Urinary bladder (tissue), 4 donors: Measurements from ENCODE around the gene USB1. TPM values are rescaled to one million over a fixed set of nuclear protein-coding genes. Genes with fewer than 3 reads are reported as not detected.
A peak's percentile ranks its signal among the peaks of the same experiment; 100 is the strongest.

Source experiments
- DNase-seq: peaks from one replicate; pipeline ENCODE4 v3.0.0-alpha.2; 2015; ENCODE audit errors: extremely low spot score
- H3K27ac ChIP-seq: one replicate; pipeline ENCODE4 v1.5.1; 2013; ENCODE audit warnings: low read depth, mild to moderate bottlenecking, moderate library complexity
- H3K36me3 ChIP-seq: one replicate; pipeline ENCODE4 v1.6.1; 2013; ENCODE audit warnings: mild to moderate bottlenecking, moderate library complexity; ENCODE audit not compliant: insufficient read depth
- H3K4me1 ChIP-seq: one replicate; pipeline ENCODE4 v1.6.1; 2013; ENCODE audit warnings: mild to moderate bottlenecking, moderate library complexity; ENCODE audit not compliant: insufficient read depth
- H3K4me3 ChIP-seq: one replicate; pipeline ENCODE4 v1.5.1; 2013; ENCODE audit warnings: low read depth, low read length
- WGBS: extraction: QIAGEN DNeasy Blood & Tissue Kit; methylation state at CpG from one replicate; pipeline ENCODE4 v1.1.7; 2013; 5-methylcytosine and 5-hydroxymethylcytosine counted together
- polyA plus RNA-seq: library from polyadenylated mRNA; stranded (reverse); fragments of 200-250 nt; gene quantifications from one replicate; pipeline ENCODE4 v1.2.3, GENCODE V29; 2013
- total RNA-seq: library from RNA; depleted of rRNA; stranded (reverse); fragments of >200 nt; gene quantifications from one replicate; pipeline ENCODE4 v1.2.3, GENCODE V29; 2014
- donor health status: healthy with polysubstance abuse.
- donor health status: healthy.

Gene USB1, protein sequence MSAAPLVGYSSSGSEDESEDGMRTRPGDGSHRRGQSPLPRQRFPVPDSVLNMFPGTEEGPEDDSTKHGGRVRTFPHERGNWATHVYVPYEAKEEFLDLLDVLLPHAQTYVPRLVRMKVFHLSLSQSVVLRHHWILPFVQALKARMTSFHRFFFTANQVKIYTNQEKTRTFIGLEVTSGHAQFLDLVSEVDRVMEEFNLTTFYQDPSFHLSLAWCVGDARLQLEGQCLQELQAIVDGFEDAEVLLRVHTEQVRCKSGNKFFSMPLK
- 7.6 TPM for total RNA-seq
- 55.3 TPM for polyA plus RNA-seq

DNA sequence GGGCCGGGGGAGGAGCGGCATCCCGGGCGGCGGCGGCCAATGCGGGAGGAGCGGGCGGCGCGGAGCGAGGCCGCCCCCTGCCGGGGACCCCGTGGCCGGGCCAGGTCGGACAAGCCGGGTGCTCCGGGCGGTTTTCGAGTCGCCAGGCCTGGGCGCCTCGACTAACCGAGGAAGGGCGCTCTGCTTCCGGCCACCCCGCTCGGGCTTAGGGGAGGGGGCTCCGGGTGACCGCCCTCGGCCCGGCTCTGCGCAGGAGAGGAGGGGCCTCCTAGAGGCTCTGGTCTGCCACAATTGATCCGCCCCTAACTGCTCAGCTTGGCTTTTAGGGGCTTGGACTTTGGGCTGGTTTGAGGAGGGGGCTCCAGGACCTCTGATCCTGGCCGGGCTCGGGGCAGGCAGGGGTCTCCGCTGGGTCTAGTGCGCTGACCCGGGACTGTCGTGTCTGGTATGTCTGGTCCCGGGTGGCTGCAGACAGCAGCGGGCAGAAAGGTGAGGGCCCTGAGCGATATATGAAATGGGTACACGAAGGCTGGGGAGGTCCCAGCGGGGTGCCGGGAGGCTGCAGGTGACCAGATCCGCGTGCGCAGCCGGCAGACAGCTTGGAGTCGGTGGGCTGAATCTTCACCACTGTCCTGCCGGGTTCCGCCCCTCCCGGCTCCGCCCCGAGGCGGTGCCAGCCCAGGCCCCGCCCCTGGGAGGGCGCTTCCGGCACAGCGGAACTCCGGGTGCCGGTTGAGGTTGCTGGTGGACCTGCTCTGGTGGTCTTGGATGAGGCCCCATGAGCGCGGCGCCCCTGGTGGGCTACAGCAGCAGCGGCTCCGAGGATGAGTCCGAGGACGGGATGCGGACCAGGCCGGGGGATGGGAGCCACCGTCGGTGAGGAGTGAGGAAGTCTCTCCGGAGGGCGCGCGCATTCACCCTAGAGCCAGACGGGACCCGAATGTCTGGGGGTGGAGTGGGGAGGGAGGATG, at the start of gene USB1:
Gene USB1, plus strand, starts transcription at position 702 of the 971 bp plus-strand sequence. Its CDS starts 77 bp downstream, at position 779.
- under 1% methylated on average over 79 of the region's 81 CpGs for WGBS

DNA sequence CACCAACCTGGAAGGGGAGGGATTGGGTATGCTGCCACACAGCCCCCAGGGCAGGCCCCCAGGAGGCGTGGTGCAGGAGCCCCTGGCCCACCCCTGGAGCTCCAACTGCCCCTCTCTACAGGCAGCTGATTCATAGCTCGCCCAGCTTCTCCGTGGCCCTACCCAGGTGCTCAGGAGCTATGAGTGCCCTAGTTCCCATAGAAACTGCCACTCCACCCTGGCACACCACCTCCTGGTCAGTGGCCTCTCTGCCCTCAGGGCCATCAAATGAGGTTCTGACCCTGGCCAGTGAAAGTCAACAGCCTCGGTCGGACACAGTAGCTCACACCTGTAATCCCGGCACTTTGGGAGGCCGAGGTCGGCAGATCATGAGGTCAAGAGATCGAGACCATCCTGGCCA, 48.3 kb upstream of the USB1 start:
- H3K27ac ChIP-seq, result no peak overlapping the region
- no peaks in the 10 kb centered on the region for H3K36me3 ChIP-seq
- no peak for DNase-seq
- no peak overlapping the region for H3K4me3 ChIP-seq
- H3K4me1 ChIP-seq, result no peaks in the 10 kb centered on the region
- WGBS, result 91% methylated on average over 9 of the region's 9 CpGs

More for the DNA sequence above, at the start of gene USB1:
- H3K4me3 ChIP-seq, result peak within 1 kb of the TSS; percentile 75
- no peaks in the 10 kb centered on the region for H3K36me3 ChIP-seq
- H3K4me1 ChIP-seq, result no peaks in the 10 kb centered on the region
- no peak for DNase-seq
- peak within 1 kb of the TSS; percentile 85 for H3K27ac ChIP-seq

DNA sequence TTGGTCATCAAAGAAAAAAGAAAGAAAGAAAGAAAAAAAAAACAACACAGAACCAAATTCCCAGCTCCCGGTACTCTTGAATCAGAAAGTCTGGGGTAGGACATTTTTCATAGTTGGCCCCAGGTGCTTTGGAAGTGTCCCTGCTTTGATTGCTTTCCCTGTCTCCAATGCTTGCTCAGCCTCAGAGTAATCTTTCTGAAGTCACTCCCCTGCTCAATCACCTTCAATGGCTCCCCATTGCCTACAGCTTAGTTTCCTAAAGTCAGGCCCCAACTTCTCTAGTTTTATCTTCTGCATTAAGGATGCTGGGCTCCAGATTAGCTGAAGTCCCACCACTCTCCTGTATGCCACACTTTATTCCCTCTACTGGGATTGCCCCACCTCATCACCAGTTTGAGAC, 47.4 kb upstream of the USB1 start:
- no peaks in the 10 kb centered on the region for H3K36me3 ChIP-seq
- WGBS, result 94% methylated on average over 1 of the region's 1 CpG

DNA sequence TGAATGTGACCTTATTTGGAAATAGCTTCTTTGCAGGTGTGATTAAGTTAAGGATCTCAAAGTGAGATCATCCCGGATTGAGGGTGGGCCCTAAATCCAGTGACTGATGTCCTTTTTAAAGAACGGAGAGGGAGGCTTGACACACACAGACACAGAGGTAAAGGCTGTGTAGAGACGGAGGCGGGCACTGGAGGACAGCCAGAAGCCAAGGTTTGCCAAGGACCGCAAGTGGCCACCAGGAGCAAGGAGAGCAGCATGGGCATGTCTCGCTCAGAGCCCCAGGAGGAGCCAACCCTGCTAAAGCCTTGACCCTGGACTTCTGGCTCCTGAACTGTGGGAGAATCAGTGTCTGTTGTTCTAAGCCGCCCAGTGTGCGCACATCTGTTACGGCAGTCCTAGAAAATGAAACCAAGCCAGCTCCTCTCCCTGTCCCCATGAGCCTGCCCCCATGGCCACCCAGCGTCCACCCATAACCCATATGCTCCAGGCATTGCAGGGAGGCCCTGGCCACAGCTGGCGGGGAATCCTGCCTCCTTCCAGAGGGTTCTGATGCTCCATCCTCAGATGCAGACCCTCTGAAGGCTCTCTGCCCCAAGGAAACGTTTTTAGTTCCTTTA, 45.5 kb upstream of the USB1 start:
- Histone ChIP-seq H3K27ac (no peak overlapping the region), H3K36me3 (no peaks in the 10 kb centered on the region), H3K4me1 (no peaks in the 10 kb centered on the region), H3K4me3 (no peak overlapping the region)
- DNase-seq, result no peak
- 77% methylated on average over 12 of the region's 12 CpGs for WGBS

More for the DNA sequence above, 47.4 kb upstream of the USB1 start:
- Histone ChIP-seq H3K4me1 (no peaks in the 10 kb centered on the region), H3K4me3 (no peak overlapping the region), H3K27ac (no peak overlapping the region)
- no peak for DNase-seq

DNA sequence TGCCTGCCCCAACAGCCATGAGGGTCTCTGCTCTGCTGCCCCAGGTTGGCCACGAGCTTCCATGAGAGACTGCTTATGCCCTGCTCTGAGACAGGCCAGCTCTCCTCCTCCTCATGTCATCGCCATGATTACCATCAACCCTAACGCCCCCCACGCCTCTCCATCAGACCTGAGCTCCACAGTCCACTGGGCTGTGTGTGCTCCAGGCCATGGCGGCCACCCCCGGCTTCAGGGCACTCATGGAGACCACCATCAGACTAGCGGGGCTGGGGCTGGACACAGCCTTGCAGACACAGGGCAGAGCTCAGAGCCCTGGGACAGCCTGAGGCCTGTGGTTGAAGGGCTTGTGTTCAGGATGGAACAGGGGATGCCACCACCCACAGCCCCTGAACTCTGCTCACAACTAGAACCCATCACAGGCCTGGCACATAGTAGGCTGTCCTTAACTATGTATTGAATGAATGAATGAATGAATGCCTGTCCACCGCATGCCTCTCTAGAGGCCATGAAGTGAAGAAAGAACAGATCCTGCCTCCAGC, 44.9 kb upstream of the USB1 start:
- Histone ChIP-seq H3K4me3 (no peak overlapping the region), H3K4me1 (no peaks in the 10 kb centered on the region), H3K36me3 (no peaks in the 10 kb centered on the region), H3K27ac (no peak overlapping the region)
- WGBS, result 81% methylated on average over 8 of the region's 8 CpGs
- no peak for DNase-seq

DNA sequence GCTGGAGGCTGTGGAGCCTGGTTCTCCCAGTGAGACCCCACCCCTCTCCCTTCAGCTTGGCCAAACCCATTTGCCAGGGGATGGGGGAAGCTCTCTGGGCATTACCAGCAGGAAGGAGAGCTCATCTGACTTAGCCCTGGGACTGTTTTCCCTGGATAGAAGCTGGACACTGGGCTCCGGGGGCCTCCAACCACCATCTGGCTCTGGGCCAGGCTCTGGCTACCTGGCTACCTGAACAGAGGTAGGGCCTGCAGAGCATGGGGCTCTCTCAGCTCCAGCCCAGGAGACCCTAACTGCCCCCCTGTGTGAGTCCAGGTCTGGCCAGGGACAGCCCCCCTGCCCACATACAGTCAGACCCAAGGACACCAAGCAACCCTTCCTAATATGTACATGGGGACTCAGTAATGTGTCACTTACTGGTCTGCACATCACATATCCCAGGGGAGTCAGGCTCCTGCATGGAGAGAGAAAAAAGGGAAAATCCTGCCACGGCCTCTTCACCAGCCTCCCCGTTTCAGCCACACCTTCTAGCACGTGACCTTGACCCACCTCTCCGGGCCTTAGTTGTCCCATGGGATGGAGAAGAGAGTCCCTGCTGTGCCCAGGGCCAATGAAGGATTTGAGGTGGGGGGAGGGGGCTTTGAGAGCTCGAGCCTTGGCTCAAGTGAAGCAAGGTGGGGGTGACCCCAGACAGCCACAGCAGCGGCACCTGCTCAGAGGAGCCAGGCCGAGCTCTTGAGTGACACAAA, 44.1 kb upstream of the USB1 start:
- Histone ChIP-seq H3K27ac (no peak overlapping the region), H3K4me1 (no peaks in the 10 kb centered on the region), H3K36me3 (no peaks in the 10 kb centered on the region), H3K4me3 (no peak overlapping the region)
- WGBS, result 79% methylated on average over 8 of the region's 8 CpGs
- DNase-seq, result no peak

DNA sequence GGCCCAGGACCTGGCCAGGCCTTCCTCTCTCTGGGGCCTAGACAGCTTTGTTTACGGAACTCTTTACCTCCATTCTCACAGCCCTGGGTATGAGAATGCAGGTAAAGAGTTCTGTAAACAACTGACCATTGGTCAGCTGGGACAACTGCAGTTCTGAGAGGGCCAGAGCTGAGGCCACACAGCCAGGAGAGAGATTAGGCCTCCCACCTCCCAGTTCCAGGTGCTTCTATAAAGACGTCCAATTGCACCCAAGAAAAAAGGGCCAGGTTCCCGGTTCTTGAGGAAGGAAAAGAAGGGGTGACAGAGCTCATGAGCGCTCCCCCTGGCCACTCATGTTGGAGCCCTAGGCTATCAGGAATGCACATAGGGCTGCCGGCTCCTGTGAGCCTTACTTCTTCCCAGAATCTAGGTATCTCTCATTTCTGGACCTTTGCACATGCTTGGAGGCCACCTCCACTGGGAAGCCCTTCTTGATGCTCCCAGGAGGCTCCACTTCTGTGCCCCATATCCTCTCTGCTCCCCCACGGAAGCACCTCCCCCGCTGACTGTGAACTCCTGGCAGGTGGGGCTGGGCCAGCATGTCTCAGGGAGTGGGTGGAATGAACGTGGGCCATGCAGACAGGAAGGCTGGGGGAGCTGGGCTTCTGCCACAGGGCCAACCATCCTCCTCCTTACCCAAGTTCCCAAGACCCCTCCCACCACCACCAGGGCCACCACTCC, 43.4 kb upstream of the USB1 start:
- Histone ChIP-seq H3K27ac (no peak overlapping the region), H3K4me1 (no peaks in the 10 kb centered on the region), H3K4me3 (no peak overlapping the region), H3K36me3 (no peaks in the 10 kb centered on the region)
- DNase-seq, result no peak
- 80% methylated on average over 8 of the region's 8 CpGs for whole genome bisulfite sequencing

DNA sequence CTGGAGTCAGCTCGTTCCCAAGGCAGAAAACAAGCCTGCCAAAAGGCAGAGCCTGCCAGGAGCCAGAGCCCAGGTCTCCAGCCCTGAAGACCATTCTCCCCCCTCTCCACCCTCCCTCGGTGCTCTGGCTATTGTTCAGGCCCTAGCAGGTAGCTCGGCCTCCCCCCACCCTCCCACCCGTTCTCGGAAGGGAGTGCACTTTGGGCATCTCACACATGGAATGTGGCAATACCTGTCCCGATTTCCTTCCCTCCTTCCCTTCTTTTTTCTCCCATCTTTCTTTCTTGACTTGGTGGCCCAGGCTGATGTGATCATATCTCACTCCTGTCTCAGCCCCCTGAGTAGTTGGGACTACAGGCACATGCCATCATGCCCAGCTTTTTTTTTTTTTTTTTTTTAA, 42.7 kb upstream of the USB1 start:
- 69% methylated on average over 6 of the region's 6 CpGs for WGBS
- DNase-seq, result no peak
- H3K36me3 ChIP-seq, result no peaks in the 10 kb centered on the region
- H3K4me3 ChIP-seq, result no peak overlapping the region
- no peaks in the 10 kb centered on the region for H3K4me1 ChIP-seq
- no peak overlapping the region for H3K27ac ChIP-seq

DNA sequence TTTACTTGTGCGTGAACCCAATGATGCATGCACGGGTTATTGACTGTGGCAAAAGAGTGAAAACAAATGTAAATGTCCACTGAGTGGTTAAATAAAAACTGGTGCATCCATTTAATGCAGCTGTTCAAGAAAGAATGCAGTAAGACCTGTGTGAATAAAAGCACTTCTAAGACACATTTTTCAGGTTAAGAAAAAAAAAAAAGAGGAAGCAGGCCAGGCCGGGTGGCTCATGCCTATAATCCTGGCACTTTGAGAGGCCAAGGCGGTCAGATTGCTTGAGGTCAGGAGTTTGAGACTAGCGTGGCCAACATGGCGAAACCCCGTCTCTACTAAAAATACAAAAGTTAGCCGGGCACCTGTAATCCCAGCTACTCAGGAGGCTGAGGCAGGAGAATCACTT, 42.1 kb upstream of the USB1 start:
- 82% methylated on average over 8 of the region's 8 CpGs for WGBS
- no peaks in the 10 kb centered on the region for H3K36me3 ChIP-seq
- DNase-seq, result no peak
- H3K4me3 ChIP-seq, result no peak overlapping the region
- H3K4me1 ChIP-seq, result no peaks in the 10 kb centered on the region
- no peak overlapping the region for H3K27ac ChIP-seq

DNA sequence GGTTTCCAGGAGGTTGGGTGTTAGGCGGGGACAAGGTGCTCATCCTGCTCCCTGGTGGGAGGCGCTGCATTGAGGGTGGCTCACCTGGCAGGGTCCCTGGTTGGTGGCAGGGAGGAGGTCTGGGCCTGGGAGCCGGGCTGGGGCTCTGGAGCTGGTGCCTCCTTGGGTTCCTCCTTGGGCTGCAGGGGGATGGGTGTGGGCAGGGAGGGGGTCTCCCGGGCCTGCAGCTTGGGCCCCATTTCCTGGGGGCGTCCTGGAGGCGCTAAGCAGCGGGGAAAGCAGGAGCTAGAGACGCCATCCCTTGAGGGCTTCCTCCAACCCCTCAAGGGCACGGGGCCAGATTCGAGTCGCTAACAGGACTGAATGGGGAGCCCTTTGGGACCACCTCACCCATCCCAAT, 41.4 kb upstream of the USB1 start:
- DNase-seq, result no peak
- Histone ChIP-seq H3K27ac (no peak overlapping the region), H3K36me3 (no peaks in the 10 kb centered on the region), H3K4me3 (no peak overlapping the region), H3K4me1 (no peaks in the 10 kb centered on the region)
- WGBS, result 80% methylated on average over 11 of the region's 11 CpGs

DNA sequence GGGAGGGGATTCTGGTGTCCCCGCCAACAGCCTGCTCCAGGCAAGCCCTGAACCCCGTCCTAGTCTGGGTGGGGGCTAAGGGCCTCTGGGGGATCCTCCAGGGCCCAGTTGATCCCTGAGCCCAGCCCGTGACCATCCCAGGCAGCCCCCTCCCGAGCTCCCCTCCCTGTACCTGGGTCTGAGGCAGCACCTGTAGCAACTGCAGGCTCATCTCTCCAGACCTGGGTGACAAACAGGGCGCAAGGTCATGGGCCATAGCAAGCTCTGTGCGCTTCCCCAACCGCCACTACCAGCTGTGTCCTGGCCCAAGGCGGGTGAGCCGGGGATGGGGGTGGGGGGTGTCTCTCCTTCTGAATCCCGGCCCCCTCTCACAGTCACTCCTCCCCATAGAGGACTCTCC, 40.9 kb upstream of the USB1 start:
- Histone ChIP-seq H3K27ac (no peak overlapping the region), H3K36me3 (no peaks in the 10 kb centered on the region), H3K4me3 (no peak overlapping the region), H3K4me1 (no peaks in the 10 kb centered on the region)
- WGBS, result 86% methylated on average over 10 of the region's 10 CpGs
- no peak for DNase-seq

DNA sequence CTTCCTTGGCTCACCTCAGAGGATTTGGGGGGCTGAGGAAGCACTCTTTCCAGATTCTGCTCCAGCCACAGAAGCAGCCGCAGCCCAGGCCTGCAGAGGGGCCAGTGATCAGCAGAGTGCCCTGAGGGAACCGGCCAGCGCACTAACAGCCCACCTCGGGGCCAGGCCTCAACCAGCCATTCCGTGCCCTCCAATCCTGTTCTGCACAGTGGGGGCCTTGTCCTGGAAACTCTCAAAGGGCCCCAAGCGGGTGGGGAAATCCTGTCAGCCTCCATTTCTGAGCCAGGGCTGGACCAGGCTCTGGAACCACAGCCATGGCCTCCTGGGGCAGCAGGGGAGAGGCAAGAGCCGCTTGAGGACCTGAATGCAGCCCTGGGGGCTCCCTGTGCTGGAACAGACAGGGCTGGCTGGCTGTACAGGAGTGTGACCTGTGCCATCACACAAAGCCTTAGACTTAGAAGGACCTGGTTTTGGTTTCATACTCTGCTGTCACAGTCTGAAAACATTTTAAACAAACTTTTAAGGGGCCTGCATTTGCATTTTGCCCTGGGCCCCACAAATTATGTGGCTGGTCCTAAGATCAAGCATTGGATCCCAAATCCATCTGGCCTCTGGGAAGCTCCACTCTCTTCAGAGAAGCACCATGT, 40.3 kb upstream of the USB1 start:
- no peak overlapping the region for H3K27ac ChIP-seq
- WGBS, result 87% methylated on average over 7 of the region's 7 CpGs
- no peaks in the 10 kb centered on the region for H3K4me1 ChIP-seq
- no peaks in the 10 kb centered on the region for H3K36me3 ChIP-seq
- no peak for DNase-seq
- H3K4me3 ChIP-seq, result no peak overlapping the region
